GM11168 (cell line): ENCODE results near the gene ARHGAP44.
"Not testable (repeated sequence)": the region's sequence is repeated elsewhere in the genome, so short reads cannot be mapped to it uniquely, and the experiment has no call there.

Experiments
- in situ Hi-C: fragments of 300-500 bp; cut with MboI; formaldehyde crosslinking; loops from one replicate; pipeline ENCODE4 v1.12.0; 2022; ENCODE audit warnings: low sequenced_read_pairs; ENCODE audit not compliant: unreplicated experiment

ARHGAP44 gene

GRCh38 chr17:12813664-12814063, 24.4 kb downstream of the ARHGAP44 start:
- in situ Hi-C loops, result no loop called here

GRCh38 chr17:12814718-12815117, 25.4 kb downstream of the ARHGAP44 start:
- in situ Hi-C loops, result no loop called here

GRCh38 chr17:12815642-12816141, 26.4 kb downstream of the ARHGAP44 start:
- in situ Hi-C loops, result no loop called here

GRCh38 chr17:12821376-12821940, 32.2 kb downstream of the ARHGAP44 start:
- in situ Hi-C loops, result no loop called here

GRCh38 chr17:12826431-12826830, 37.1 kb downstream of the ARHGAP44 start:
- in situ Hi-C loops, result no loop called here

- in situ Hi-C loops, result no loop called here
These were observed 41.5 kb downstream of the ARHGAP44 start for GRCh38 chr17:12830777-12831247.

- in situ Hi-C loops, result no loop called here
These were observed 42.5 kb downstream of the ARHGAP44 start for GRCh38 chr17:12831839-12832238.

- in situ Hi-C loops, result no loop called here
These were observed 49.7 kb downstream of the ARHGAP44 start for GRCh38 chr17:12839042-12839441.

- in situ Hi-C loops, result no loop called here
These were observed 53.6 kb downstream of the ARHGAP44 start for GRCh38 chr17:12842936-12843335.

GRCh38 chr17:12850996-12851395, 61.7 kb downstream of the ARHGAP44 start:
- in situ Hi-C loops, result no loop called here

- in situ Hi-C loops, result no loop called here
These were observed 62.7 kb downstream of the ARHGAP44 start for GRCh38 chr17:12851901-12852435.

- in situ Hi-C loops, result no loop called here
These were observed 64.6 kb downstream of the ARHGAP44 start for GRCh38 chr17:12853921-12854320.

- in situ Hi-C loops, result no loop called here
These were observed 67.1 kb downstream of the ARHGAP44 start for GRCh38 chr17:12856416-12856815.

GRCh38 chr17:12857592-12857991, 68.3 kb downstream of the ARHGAP44 start:
- in situ Hi-C loops, result no loop called here

- in situ Hi-C loops, result no loop called here
These were observed 70.2 kb downstream of the ARHGAP44 start for GRCh38 chr17:12859520-12859919.

GRCh38 chr17:12865769-12866168, 76.5 kb downstream of the ARHGAP44 start:
- in situ Hi-C loops, result no loop called here

GRCh38 chr17:12866244-12866643, 76.9 kb downstream of the ARHGAP44 start:
- in situ Hi-C loops, result no loop called here

- in situ Hi-C loops, result no loop called here
These were observed 78.4 kb downstream of the ARHGAP44 start for GRCh38 chr17:12867726-12868125.

- in situ Hi-C loops, result not testable (repeated sequence)
These were observed 84.3 kb downstream of the ARHGAP44 start for GRCh38 chr17:12873415-12874125.

- in situ Hi-C loops, result no loop called here
These were observed 88.8 kb downstream of the ARHGAP44 start for GRCh38 chr17:12877953-12878669.

- in situ Hi-C loops, result not testable (repeated sequence)
These were observed 89.8 kb downstream of the ARHGAP44 start for GRCh38 chr17:12879096-12879495.
